Thymus (tissue), 2 donors: ENCODE results near the gene GNAI2. TPM values are rescaled to one million over a fixed set of nuclear protein-coding genes. Genes with fewer than 3 reads are reported as not detected.

Experiments
- polyA plus RNA-seq: library from polyadenylated mRNA; stranded (reverse); fragments of 200-250 nt; gene quantifications from one replicate; pipeline ENCODE4 v1.2.3, GENCODE V29; 2013
- total RNA-seq: library from RNA; stranded (reverse); fragments of 120-200 nt; gene quantifications from one replicate; pipeline ENCODE4 v1.2.4, GENCODE V29; 2013
- donor health status: healthy.

The GNAI2 gene
- total and polyA plus RNA-seq, 2 donors, result 177 to 187 TPM

Other genes with a start within 250 kb of the GNAI2 start
- gene RBM5, start 147.3 kb upstream of the GNAI2 start, total RNA-seq, result 142 TPM
- 219 TPM for gene RBM5, start 147.3 kb upstream of the GNAI2 start, polyA plus RNA-seq
- gene SEMA3F, start 80.9 kb upstream of the GNAI2 start, total RNA-seq, result 4.4 TPM
- gene SEMA3F, start 80.9 kb upstream of the GNAI2 start, polyA plus RNA-seq, result 19.7 TPM
- gene GNAT1, start 44.6 kb upstream of the GNAI2 start, total RNA-seq, result 0.05 TPM
- 0.05 TPM for gene GNAT1, start 44.6 kb upstream of the GNAI2 start, polyA plus RNA-seq
- gene SLC38A3, start 30.9 kb upstream of the GNAI2 start, total RNA-seq, result 0.05 TPM
- gene SLC38A3, start 30.9 kb upstream of the GNAI2 start, polyA plus RNA-seq, result 0.18 TPM
- 0.66 TPM for gene SEMA3B, start 32.9 kb downstream of the GNAI2 start, total RNA-seq
- 4.8 TPM for gene SEMA3B, start 32.9 kb downstream of the GNAI2 start, polyA plus RNA-seq
- gene LSMEM2, start 42.9 kb downstream of the GNAI2 start, total RNA-seq, result not detected
- gene LSMEM2, start 42.9 kb downstream of the GNAI2 start, polyA plus RNA-seq, result 0.11 TPM
- 31.0 TPM for gene IFRD2, start 56.2 kb downstream of the GNAI2 start, total RNA-seq
- 52.3 TPM for gene IFRD2, start 56.2 kb downstream of the GNAI2 start, polyA plus RNA-seq
- 2.5 TPM for gene HYAL3, start 63.2 kb downstream of the GNAI2 start, total RNA-seq
- 2.5 TPM for gene HYAL3, start 63.2 kb downstream of the GNAI2 start, polyA plus RNA-seq
- gene NAA80, start 63.2 kb downstream of the GNAI2 start, total RNA-seq, result 6.4 TPM
- 23.7 TPM for gene NAA80, start 63.2 kb downstream of the GNAI2 start, polyA plus RNA-seq
- gene HYAL1, start 67.4 kb downstream of the GNAI2 start, total RNA-seq, result 0.09 TPM
- gene HYAL1, start 67.4 kb downstream of the GNAI2 start, polyA plus RNA-seq, result 1.8 TPM
- gene HYAL2, start 86.5 kb downstream of the GNAI2 start, total RNA-seq, result 15.2 TPM
- gene HYAL2, start 86.5 kb downstream of the GNAI2 start, polyA plus RNA-seq, result 32.7 TPM
- gene TUSC2, start 92.0 kb downstream of the GNAI2 start, total RNA-seq, result 23.6 TPM
- gene TUSC2, start 92.0 kb downstream of the GNAI2 start, polyA plus RNA-seq, result 27.5 TPM
- gene RASSF1, start 104.6 kb downstream of the GNAI2 start, total RNA-seq, result 17.6 TPM
- gene RASSF1, start 104.6 kb downstream of the GNAI2 start, polyA plus RNA-seq, result 40.3 TPM
- 0.66 TPM for gene ZMYND10, start 109.5 kb downstream of the GNAI2 start, total RNA-seq
- gene ZMYND10, start 109.5 kb downstream of the GNAI2 start, polyA plus RNA-seq, result 5.5 TPM
- 30.9 TPM for gene NPRL2, start 114.6 kb downstream of the GNAI2 start, total RNA-seq
- 24.5 TPM for gene NPRL2, start 114.6 kb downstream of the GNAI2 start, polyA plus RNA-seq
- gene CYB561D2, start 114.7 kb downstream of the GNAI2 start, total RNA-seq, result 20.4 TPM
- gene CYB561D2, start 114.7 kb downstream of the GNAI2 start, polyA plus RNA-seq, result 28.5 TPM
- gene TMEM115, start 123.3 kb downstream of the GNAI2 start, total RNA-seq, result 17.3 TPM
- 21.9 TPM for gene TMEM115, start 123.3 kb downstream of the GNAI2 start, polyA plus RNA-seq